Spleen (tissue), 11 donors: Measurements from ENCODE around the gene ZBP1. TPM values are rescaled to one million over a fixed set of nuclear protein-coding genes. Genes with fewer than 3 reads are reported as not detected.

Source experiments
- DNase-seq: peaks from one replicate; pipeline ENCODE4 v3.0.0-alpha.2; 2020
- H3K27ac ChIP-seq, 8 donors: fragments of 200-600 bp; sonication (generic) in 7 of 8; 1 replicate in 4 of 8; 2 replicates in 4 of 8; pipeline versions ENCODE4 v1.5.0 to v1.8.0; 2016 to 2021; ENCODE audit warnings: inconsistent platforms in 4 of 8, mild to moderate bottlenecking in 4 of 8, moderate library complexity in 1 of 8
- H3K27me3 ChIP-seq, 7 donors: fragments of 200-600 bp; sonication (generic) in 6 of 7; replicated peaks in 1 of 7; 1 replicate in 4 of 7; 2 replicates in 3 of 7; pipeline versions ENCODE4 v1.5.0 to v1.8.0; 2016 to 2021; ENCODE audit warnings: inconsistent platforms in 3 of 7, mild to moderate bottlenecking in 1 of 7
- H3K36me3 ChIP-seq, 6 donors: fragments of 200-600 bp; sonication (generic) in 5 of 6; 1 replicate in 4 of 6; 2 replicates in 2 of 6; pipeline versions ENCODE4 v1.5.0 to v1.8.0; 2016 to 2021; ENCODE audit warnings: inconsistent platforms in 2 of 6
- H3K4me1 ChIP-seq, 6 donors: fragments of 200-600 bp; sonication (generic) in 5 of 6; 1 replicate in 3 of 6; 2 replicates in 3 of 6; pipeline versions ENCODE4 v1.5.0 to v1.8.0; 2016 to 2021; ENCODE audit warnings: inconsistent platforms in 3 of 6
- H3K4me3 ChIP-seq, 8 donors: fragments of 200-600 bp; sonication (generic) in 7 of 8; 1 replicate in 4 of 8; 2 replicates in 4 of 8; pipeline versions ENCODE4 v1.5.0 to v1.8.0; 2016 to 2021; ENCODE audit warnings: inconsistent platforms in 4 of 8, mild to moderate bottlenecking in 4 of 8, moderate library complexity in 2 of 8
- H3K9me3 ChIP-seq, 8 donors: fragments of 200-600 bp; sonication (generic) in 7 of 8; 1 replicate in 4 of 8; 2 replicates in 4 of 8; pipeline versions ENCODE4 v1.5.0 to v1.8.0; 2016 to 2021; ENCODE audit warnings: inconsistent platforms in 4 of 8
- CTCF ChIP-seq, 11 experiments: fragments of 200-600 bp in 7 of 11; fragments of 450-650 bp in 4 of 11; sonication (generic) in 4 of 11; IDR thresholded peaks in 8 of 11; conservative IDR thresholded peaks in 3 of 11; 1 replicate in 7 of 11; 2 replicates in 4 of 11; pipeline versions ENCODE4 v1.4.0 to v1.8.0; 2016 to 2021; ENCODE audit warnings: antibody characterized with exemption in 11 of 11, inconsistent platforms in 4 of 11, mild to moderate bottlenecking in 1 of 11
- POLR2A ChIP-seq, 3 donors: fragments of 450-650 bp; IDR thresholded peaks; one replicate each; pipeline ENCODE4 v1.5.1; 2017; ENCODE audit warnings: antibody characterized with exemption in 3 of 3, mild to moderate bottlenecking in 1 of 3
- POLR2AphosphoS5 ChIP-seq, 3 donors: sonication (generic); formaldehyde crosslinking; IDR thresholded peaks; one replicate each; pipeline ENCODE4 v1.5.1; 2017; ENCODE audit warnings: antibody characterized with exemption in 3 of 3
- WGBS, 5 donors: extraction: QIAGEN DNeasy Blood & Tissue Kit in 3 of 5; methylation state at CpG; one replicate each; pipeline versions ENCODE4 v1.1.5 to v1.1.7; 2013 to 2018; 5-methylcytosine and 5-hydroxymethylcytosine counted together
- intact Hi-C: fragments of 100-400 bp; cut with DNase I; formaldehyde crosslinking; loops from one replicate; pipeline ENCODE4 v1.15.0; 2023; ENCODE audit warnings: low total_unique reads
- polyA plus RNA-seq, 3 donors: library from polyadenylated mRNA; stranded (reverse); fragments of 200-250 nt; gene quantifications; one replicate each; pipeline ENCODE4 v1.2.1, GENCODE V29; 2013
- total RNA-seq, 7 donors: library from RNA; depleted of rRNA in 3 of 7; stranded (reverse); fragments of >200 nt in 3 of 7; fragmentation: NEBNext Ultra II Directional in 4 of 7; extraction: Animal tissue kit (Norgen Biotek cat#: 25700) in 4 of 7; gene quantifications; one replicate each; pipeline versions ENCODE4 v1.1.0 to v1.2.1, GENCODE V29; 2016 to 2021
- donor health status: healthy with polysubstance abuse.
- donor health status: DM: no; HTN: no; CAD: no; lungs with moderate emphysema.
- donor health status: DM: no; HTN: no; CAD: no.
- donor health status: Bipolar disorder and iron deficiency.
- donor health status: healthy.
- donor health status: DM: no; HTN: no; CAD: no.
- donor health status: DM: yes; HTN: yes; CAD: no.

The ZBP1 gene
- total and polyA plus RNA-seq, 10 donors, result 8.6 to 28.4 (median 16.6) TPM

- peaks cover 0 to 38% (median 0%) of the 10 kb centered on the region in 7 donors for H3K27me3 ChIP-seq
- TF ChIP-seq POLR2AphosphoS5 (IDR thresholded peaks at IDR 0.05) (no peak), CTCF (IDR thresholded peaks at IDR 0.05 in 8 of 11, conservative IDR thresholded peaks at IDR 0.05 in 3 of 11) (no peak), POLR2A (IDR thresholded peaks at IDR 0.05) (no peak)
- peaks cover 0 to 14% (median 5%) of the 10 kb centered on the region in 6 donors for H3K4me1 ChIP-seq
- 74 to 95% (median 88%) methylated on average over 5 to 6 of the region's 6 CpGs for WGBS, 5 donors
- intact Hi-C loops, result no loop called here
- no peak overlapping the region for H3K4me3 ChIP-seq
- H3K9me3 ChIP-seq, result peaks cover 0 to 17% (median 10%) of the 10 kb centered on the region in 8 donors
- peak; percentile 61 for DNase-seq
- no peak overlapping the region for H3K27ac ChIP-seq
- no peaks in the 10 kb centered on the region for H3K36me3 ChIP-seq
Measured at GRCh38 chr20:57589123-57589727, 31.0 kb downstream of the ZBP1 start.

- 86 to 94% (median 89%) methylated on average over 5 of the region's 5 CpGs for WGBS, 5 donors
- intact Hi-C loops, result no loop called here
- Histone ChIP-seq H3K4me1 (peaks cover 0 to 8% (median under 1%) of the 10 kb centered on the region in 6 donors), H3K27me3 (peaks cover 0 to 39% (median 0%) of the 10 kb centered on the region in 7 donors), H3K9me3 (peaks cover 0 to 17% (median 10%) of the 10 kb centered on the region in 8 donors), H3K36me3 (no peaks in the 10 kb centered on the region), H3K27ac (no peak overlapping the region), H3K4me3 (no peak overlapping the region)
- TF ChIP-seq CTCF (IDR thresholded peaks at IDR 0.05 in 8 of 11, conservative IDR thresholded peaks at IDR 0.05 in 3 of 11), result no peak
- TF ChIP-seq POLR2A (IDR thresholded peaks at IDR 0.05), result no peak
- no peak for TF ChIP-seq POLR2AphosphoS5 (IDR thresholded peaks at IDR 0.05)
- peak; percentile 44 for DNase-seq
Measured at GRCh38 chr20:57588596-57588995, 31.6 kb downstream of the ZBP1 start.

- Histone ChIP-seq H3K36me3 (no peaks in the 10 kb centered on the region), H3K27me3 (peaks cover 0 to 43% (median 0%) of the 10 kb centered on the region in 7 donors), H3K4me3 (no peak overlapping the region), H3K27ac (no peak overlapping the region), H3K9me3 (peaks cover 0 to 17% (median 10%) of the 10 kb centered on the region in 8 donors), H3K4me1 (peaks cover 0 to 7% (median 0%) of the 10 kb centered on the region in 6 donors)
- intact Hi-C loops, result no loop called here
- WGBS, 5 donors, result 75 to 84% (median 79%) methylated on average over 7 of the region's 7 CpGs
- DNase-seq, result peak; percentile 30
- TF ChIP-seq CTCF (IDR thresholded peaks at IDR 0.05 in 8 of 11, conservative IDR thresholded peaks at IDR 0.05 in 3 of 11) (no peak), POLR2A (IDR thresholded peaks at IDR 0.05) (no peak), POLR2AphosphoS5 (IDR thresholded peaks at IDR 0.05) (no peak)
Measured at GRCh38 chr20:57587989-57588377, 32.2 kb downstream of the ZBP1 start.

- Histone ChIP-seq H3K9me3 (peaks cover 0 to 17% (median 10%) of the 10 kb centered on the region in 8 donors), H3K4me3 (no peak overlapping the region), H3K4me1 (peaks cover 0 to 11% (median 3%) of the 10 kb centered on the region in 6 donors), H3K36me3 (no peaks in the 10 kb centered on the region), H3K27ac (no peak overlapping the region), H3K27me3 (peaks cover 0 to 48% (median 0%) of the 10 kb centered on the region in 7 donors)
- intact Hi-C loops, result no loop called here
- WGBS, 5 donors, result 75 to 91% (median 85%) methylated on average over 4 of the region's 4 CpGs
- no peak for TF ChIP-seq POLR2AphosphoS5 (IDR thresholded peaks at IDR 0.05)
- DNase-seq, result peak; percentile 66
Measured at GRCh38 chr20:57587278-57587988, 32.8 kb downstream of the ZBP1 start.
